ENCODE measurements around the gene FGF14.

DNA sequence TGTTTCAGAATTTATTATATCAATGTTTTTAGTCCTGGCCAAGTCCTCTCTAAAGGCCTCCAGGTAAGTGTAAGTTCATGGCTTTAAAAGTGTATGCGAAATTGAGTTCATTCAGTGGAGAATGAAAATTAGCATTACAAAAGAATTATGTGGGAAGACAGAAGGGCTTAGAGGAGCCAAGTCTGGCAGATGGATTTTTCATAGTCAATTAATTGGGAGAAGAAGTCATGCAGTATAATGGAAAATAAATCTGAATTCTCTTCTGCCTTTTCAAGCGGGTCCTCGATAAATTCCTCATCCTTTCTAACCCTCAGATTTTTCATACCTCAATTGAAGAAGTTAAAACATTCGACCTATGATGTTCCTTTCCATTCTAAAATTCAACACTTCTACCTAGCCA, 555.1 kb downstream of the FGF14 start:
- TF ChIP-seq, protein P1, sequence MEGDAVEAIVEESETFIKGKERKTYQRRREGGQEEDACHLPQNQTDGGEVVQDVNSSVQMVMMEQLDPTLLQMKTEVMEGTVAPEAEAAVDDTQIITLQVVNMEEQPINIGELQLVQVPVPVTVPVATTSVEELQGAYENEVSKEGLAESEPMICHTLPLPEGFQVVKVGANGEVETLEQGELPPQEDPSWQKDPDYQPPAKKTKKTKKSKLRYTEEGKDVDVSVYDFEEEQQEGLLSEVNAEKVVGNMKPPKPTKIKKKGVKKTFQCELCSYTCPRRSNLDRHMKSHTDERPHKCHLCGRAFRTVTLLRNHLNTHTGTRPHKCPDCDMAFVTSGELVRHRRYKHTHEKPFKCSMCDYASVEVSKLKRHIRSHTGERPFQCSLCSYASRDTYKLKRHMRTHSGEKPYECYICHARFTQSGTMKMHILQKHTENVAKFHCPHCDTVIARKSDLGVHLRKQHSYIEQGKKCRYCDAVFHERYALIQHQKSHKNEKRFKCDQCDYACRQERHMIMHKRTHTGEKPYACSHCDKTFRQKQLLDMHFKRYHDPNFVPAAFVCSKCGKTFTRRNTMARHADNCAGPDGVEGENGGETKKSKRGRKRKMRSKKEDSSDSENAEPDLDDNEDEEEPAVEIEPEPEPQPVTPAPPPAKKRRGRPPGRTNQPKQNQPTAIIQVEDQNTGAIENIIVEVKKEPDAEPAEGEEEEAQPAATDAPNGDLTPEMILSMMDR (optimal IDR thresholded peaks at IDR 0.05 in 1 of 3, IDR thresholded peaks at IDR 0.05 in 1 of 3, conservative IDR thresholded peaks at IDR 0.05 in 1 of 3; ENCODE audit: extremely low read depth in 1 of 3, insufficient read depth in 2 of 3, low read length in 3 of 3) = no peak
- TF ChIP-seq EZH2 (IDR thresholded peaks at IDR 0.05; ENCODE audit: low read length) = no peak

Data from keratinocyte (primary cell).